ENCODE measurements around the gene DAPK3.
A peak's percentile ranks its signal among the peaks of the same experiment; 100 is the strongest.
"Not testable (repeated sequence)": the region's sequence is repeated elsewhere in the genome, so short reads cannot be mapped to it uniquely, and the experiment has no call there.

DAPK3 gene

GRCh38 chr19:3954107-3954506, 16.8 kb downstream of the DAPK3 start:
- no peak for DNase-seq (ENCODE audit: low read depth)

GRCh38 chr19:3952755-3953276, 18.1 kb downstream of the DAPK3 start:
- DNase-seq (ENCODE audit: low read depth), result not testable (repeated sequence)

- no peak for DNase-seq (ENCODE audit: low read depth)
These were observed 19.7 kb downstream of the DAPK3 start for GRCh38 chr19:3950871-3951861.

GRCh38 chr19:3949997-3950859, 20.7 kb downstream of the DAPK3 start:
- DNase-seq (ENCODE audit: low read depth), result no peak

GRCh38 chr19:3949294-3949693, 21.6 kb downstream of the DAPK3 start:
- no peak for DNase-seq (ENCODE audit: low read depth)

- DNase-seq (ENCODE audit: low read depth), result not testable (repeated sequence)
These were observed 23.5 kb downstream of the DAPK3 start for GRCh38 chr19:3947316-3947933.

- DNase-seq (ENCODE audit: low read depth), result no peak
These were observed 25.1 kb downstream of the DAPK3 start for GRCh38 chr19:3945838-3946237.

- no peak for DNase-seq (ENCODE audit: low read depth)
These were observed 26.7 kb downstream of the DAPK3 start for GRCh38 chr19:3944018-3944721.

- no peak for DNase-seq (ENCODE audit: low read depth)
These were observed 28.0 kb downstream of the DAPK3 start for GRCh38 chr19:3942790-3943409.

- not testable (repeated sequence) for DNase-seq (ENCODE audit: low read depth)
These were observed 32.5 kb downstream of the DAPK3 start for GRCh38 chr19:3938300-3938950.

GRCh38 chr19:3936506-3937442, 34.1 kb downstream of the DAPK3 start:
- no peak for DNase-seq (ENCODE audit: low read depth)

GRCh38 chr19:3932931-3933810, 37.7 kb downstream of the DAPK3 start, which contains the start of gene NMRK2:
Gene NMRK2 (plus strand): TSS chr19:3933069. CDS start chr19:3933672, 603 bp downstream.
- DNase-seq (ENCODE audit: low read depth), result peak; percentile 10

- no peak for DNase-seq (ENCODE audit: low read depth)
These were observed 39.9 kb downstream of the DAPK3 start for GRCh38 chr19:3931041-3931440.

GRCh38 chr19:3923912-3924311, 47.0 kb downstream of the DAPK3 start:
- no peak for DNase-seq (ENCODE audit: low read depth)

GRCh38 chr19:3923096-3923758, 47.7 kb downstream of the DAPK3 start:
- no peak for DNase-seq (ENCODE audit: low read depth)

- DNase-seq (ENCODE audit: low read depth), result no peak
These were observed 51.1 kb downstream of the DAPK3 start for GRCh38 chr19:3919793-3920192.

GRCh38 chr19:3916033-3916432, 54.9 kb downstream of the DAPK3 start:
- DNase-seq (ENCODE audit: low read depth), result no peak

GRCh38 chr19:3914199-3914598, 56.7 kb downstream of the DAPK3 start:
- DNase-seq (ENCODE audit: low read depth), result no peak

Data from activated T-cell treated with anti-CD3 and anti-CD28 coated beads for 48 hours (primary cell).